ES-I3 (cell line): ENCODE measurements around the gene CD59.
"Not testable (repeated sequence)": the region's sequence is repeated elsewhere in the genome, so short reads cannot be mapped to it uniquely, and the experiment has no call there.

Experiments used
- H3K36me3 ChIP-seq: 2 replicates; pipeline ENCODE4 v1.6.1; 2013; ENCODE audit warnings: mild to moderate bottlenecking, low read length, control low read depth, moderate library complexity; ENCODE audit not compliant: insufficient read depth
- H3K4me1 ChIP-seq: 2 replicates; pipeline ENCODE4 v1.6.1; 2013; ENCODE audit warnings: mild to moderate bottlenecking, control low read depth, low read length; ENCODE audit not compliant: insufficient read depth
- H3K9ac ChIP-seq: 2 replicates; pipeline ENCODE4 v1.6.1; 2013; ENCODE audit warnings: low read depth, mild to moderate bottlenecking, low read length, moderate library complexity
- H3K9me3 ChIP-seq: 2 replicates; pipeline ENCODE4 v1.6.1; 2013; ENCODE audit warnings: mild to moderate bottlenecking, low read length, moderate library complexity; ENCODE audit not compliant: control insufficient read depth, insufficient read depth

The CD59 gene

DNA sequence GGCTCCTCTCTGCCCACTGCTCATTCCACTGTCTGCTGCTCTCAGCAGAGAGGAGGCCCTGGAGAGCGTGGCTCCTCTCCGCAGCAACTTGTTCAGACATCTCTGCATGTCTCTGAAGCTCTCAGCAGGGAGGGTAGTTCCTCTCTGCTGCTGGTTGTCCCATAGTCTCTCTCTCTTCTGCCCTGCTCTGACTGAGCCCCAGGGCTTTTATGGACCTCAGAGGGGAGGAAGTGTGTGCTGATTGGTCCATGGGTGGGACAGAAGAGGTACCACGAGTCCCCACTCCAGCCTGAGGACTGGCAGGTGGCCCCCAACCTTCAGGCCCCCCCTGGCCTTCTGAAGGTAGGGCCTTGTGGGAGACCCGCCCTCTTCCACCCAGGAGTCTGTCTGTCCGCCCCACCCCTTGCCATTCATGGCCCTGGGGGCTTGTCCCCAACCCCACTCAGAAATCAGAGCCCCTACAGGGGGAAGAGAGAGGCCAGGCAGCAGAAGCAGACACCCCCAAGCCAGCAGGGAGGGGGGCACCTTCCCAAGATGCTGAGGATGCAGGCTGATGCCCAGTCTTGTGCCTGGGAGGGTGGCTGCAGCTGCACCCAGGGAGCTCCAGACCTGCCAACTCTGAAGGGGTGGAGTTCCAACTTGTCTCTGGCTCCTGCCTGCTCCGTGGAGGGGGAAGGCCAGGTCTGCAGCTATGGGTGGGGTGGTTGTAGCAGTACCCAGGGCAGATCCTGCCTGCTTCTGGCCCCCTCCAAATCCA lies 70.7 kb downstream of the CD59 start:
- Histone ChIP-seq H3K36me3 (no peaks in the 10 kb centered on the region; the same call in 1 of the 2 replicates), H3K9ac (no peak overlapping the region)

DNA sequence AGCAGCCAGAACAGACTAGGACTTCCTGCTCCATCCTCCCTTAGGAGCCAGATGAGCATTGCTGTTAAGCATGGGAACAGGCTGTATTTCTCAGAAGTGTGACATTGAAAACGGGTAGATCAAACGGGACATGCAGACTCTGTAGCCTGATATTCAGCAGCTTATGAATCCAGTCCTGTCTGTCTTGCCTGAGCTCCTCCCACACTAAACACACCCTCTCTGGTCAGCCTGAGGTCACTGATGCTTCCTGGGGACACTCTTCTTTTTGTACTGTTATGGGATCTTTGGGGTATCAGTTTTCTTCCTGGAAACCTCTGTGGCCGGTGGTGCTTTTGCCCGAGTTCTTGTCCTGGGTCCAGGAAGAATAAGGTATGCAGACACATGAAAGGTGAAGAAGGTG lies 71.4 kb downstream of the CD59 start:
- no peak overlapping the region for H3K9ac ChIP-seq
- no peaks in the 10 kb centered on the region; the same call in 1 of the 2 replicates for H3K36me3 ChIP-seq
- peaks cover 15% of the 10 kb centered on the region for H3K4me1 ChIP-seq
- H3K9me3 ChIP-seq, result no peaks in the 10 kb centered on the region; the same call in 1 of the 2 replicates

More for the DNA sequence above, 70.7 kb downstream of the CD59 start:
- H3K9me3 ChIP-seq, result no peaks in the 10 kb centered on the region; the same call in 1 of the 2 replicates
- peaks cover 15% of the 10 kb centered on the region for H3K4me1 ChIP-seq

DNA sequence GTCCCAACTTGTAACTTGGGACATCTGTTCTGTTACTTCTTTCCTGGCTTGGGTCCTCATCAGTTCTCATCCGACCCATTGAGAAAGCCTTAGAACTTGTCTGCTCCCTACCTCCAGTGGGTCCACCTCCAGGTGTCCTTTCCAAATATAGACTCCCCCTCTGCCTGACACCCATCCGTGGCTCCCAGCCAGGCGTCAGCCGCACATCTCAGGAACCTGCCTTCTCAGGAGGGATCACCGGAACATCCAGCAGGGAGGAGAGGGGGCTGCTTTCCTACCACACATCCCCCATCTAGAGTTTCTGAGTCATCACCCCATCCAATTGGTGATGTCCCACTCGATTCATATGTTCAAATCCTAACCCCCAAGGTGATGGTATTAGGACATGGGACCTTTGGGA lies 72.1 kb downstream of the CD59 start:
- Histone ChIP-seq H3K36me3 (no peaks in the 10 kb centered on the region; the same call in 1 of the 2 replicates), H3K4me1 (peaks cover 13% of the 10 kb centered on the region), H3K9me3 (no peaks in the 10 kb centered on the region; the same call in 1 of the 2 replicates), H3K9ac (no peak overlapping the region)

DNA sequence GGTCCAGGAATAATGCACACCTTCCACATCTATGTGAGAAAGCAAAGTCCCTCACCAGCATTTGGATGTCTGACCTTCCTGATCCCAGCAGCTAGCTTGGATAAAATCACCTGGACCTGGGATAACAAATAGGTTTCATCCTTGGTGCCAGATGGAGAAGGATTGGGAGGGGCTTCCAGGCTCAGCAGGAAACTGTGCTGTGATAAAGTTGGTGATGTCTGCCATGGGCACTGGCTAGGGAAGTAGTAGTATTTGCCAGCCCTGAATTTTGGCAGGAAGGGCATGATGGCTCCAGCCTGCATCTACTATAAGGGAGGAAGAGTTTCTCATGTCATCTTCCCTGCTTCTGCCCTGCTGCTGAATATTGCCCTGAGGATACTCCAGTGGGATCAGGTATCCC lies 73.1 kb downstream of the CD59 start:
- Histone ChIP-seq H3K9me3 (no peaks in the 10 kb centered on the region; the same call in 1 of the 2 replicates), H3K4me1 (peaks cover 6% of the 10 kb centered on the region), H3K36me3 (no peaks in the 10 kb centered on the region; the same call in 1 of the 2 replicates), H3K9ac (no peak overlapping the region)

GRCh38 chr11:33661526-33661925 lies 74.7 kb downstream of the CD59 start:
- not testable (repeated sequence) for H3K9me3 ChIP-seq, H3K4me1 ChIP-seq, H3K36me3 ChIP-seq, H3K9ac ChIP-seq

DNA sequence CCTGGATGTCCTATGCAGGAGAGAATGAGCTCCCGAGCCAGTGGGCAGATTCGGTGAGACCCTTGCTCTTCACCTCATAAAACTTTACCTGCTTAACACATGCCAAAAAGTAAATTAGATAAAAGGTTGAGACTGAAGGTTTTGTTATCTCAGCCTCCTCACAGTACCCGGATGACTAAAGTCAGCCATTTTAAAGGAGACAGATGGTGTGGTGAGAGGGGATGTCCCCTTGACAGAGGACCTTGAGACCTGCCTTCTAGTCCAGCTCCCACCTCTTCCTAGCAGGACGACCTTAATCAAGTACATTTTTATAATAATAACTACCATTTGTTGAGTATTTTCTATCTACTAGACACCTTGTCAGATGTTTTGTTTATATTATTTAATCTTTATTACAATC lies 75.3 kb downstream of the CD59 start:
- no peaks in the 10 kb centered on the region; the same call in 1 of the 2 replicates for H3K9me3 ChIP-seq
- peaks cover 9% of the 10 kb centered on the region; the same call in 1 of the 2 replicates for H3K4me1 ChIP-seq
- no peak overlapping the region for H3K9ac ChIP-seq
- H3K36me3 ChIP-seq, result no peaks in the 10 kb centered on the region; the same call in 1 of the 2 replicates

DNA sequence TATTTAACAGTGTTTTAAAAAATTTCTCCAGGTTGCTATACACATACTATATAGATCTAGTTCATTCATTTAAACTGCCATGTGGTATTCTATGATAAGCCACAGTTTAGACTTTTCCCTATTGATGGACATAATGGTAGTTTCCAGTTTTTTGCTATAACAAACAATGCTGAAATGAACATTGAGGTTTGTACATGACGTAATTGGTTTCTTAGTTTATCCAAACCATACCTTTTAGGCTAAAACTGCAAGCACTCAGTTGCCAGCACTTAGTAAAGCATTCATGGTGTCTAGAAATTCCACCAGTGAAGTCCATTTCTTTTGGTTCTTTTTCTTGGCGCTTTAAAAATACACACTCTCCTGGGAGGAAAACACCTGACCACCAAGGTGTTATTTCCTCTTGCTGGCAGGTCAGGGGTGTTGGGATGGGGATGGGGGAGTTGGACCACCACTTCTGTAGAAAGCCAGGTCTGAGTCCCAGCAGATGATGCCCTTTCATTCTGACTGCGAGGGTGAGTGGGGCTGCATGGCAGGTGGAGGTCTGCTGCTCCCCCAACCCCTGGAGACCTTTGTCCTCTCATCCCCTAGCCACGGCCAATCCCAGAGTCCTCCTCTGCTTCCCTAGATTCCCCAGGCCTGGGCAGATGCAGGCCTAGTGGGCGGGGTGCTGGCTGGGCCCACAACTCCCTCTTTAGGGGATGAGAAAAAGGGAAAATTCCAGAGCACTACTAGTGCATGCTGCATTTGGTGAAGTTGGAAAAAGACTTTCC lies 76.7 kb downstream of the CD59 start:
- Histone ChIP-seq H3K4me1 (peaks cover 9% of the 10 kb centered on the region; the same call in 1 of the 2 replicates), H3K9me3 (no peaks in the 10 kb centered on the region), H3K9ac (no peak overlapping the region), H3K36me3 (no peaks in the 10 kb centered on the region; the same call in 1 of the 2 replicates)

GRCh38 chr11:33658195-33658900 lies 77.9 kb downstream of the CD59 start:
- H3K36me3 ChIP-seq, result no peaks in the 10 kb centered on the region; the same call in 1 of the 2 replicates
- H3K4me1 ChIP-seq, result peaks cover 9% of the 10 kb centered on the region; the same call in 1 of the 2 replicates
- no peaks in the 10 kb centered on the region for H3K9me3 ChIP-seq
- no peak overlapping the region for H3K9ac ChIP-seq

GRCh38 chr11:33657757-33658156 lies 78.5 kb downstream of the CD59 start:
- Histone ChIP-seq H3K9me3 (no peaks in the 10 kb centered on the region), H3K36me3 (no peaks in the 10 kb centered on the region; the same call in 1 of the 2 replicates), H3K4me1 (peaks cover 9% of the 10 kb centered on the region; the same call in 1 of the 2 replicates), H3K9ac (no peak overlapping the region)

- H3K4me1 ChIP-seq, result peaks cover 12% of the 10 kb centered on the region; the same call in 1 of the 2 replicates
- H3K9ac ChIP-seq, result no peak overlapping the region
- H3K36me3 ChIP-seq, result no peaks in the 10 kb centered on the region; the same call in 1 of the 2 replicates
- no peaks in the 10 kb centered on the region for H3K9me3 ChIP-seq
Observed at GRCh38 chr11:33656768-33657167, 79.5 kb downstream of the CD59 start.

DNA sequence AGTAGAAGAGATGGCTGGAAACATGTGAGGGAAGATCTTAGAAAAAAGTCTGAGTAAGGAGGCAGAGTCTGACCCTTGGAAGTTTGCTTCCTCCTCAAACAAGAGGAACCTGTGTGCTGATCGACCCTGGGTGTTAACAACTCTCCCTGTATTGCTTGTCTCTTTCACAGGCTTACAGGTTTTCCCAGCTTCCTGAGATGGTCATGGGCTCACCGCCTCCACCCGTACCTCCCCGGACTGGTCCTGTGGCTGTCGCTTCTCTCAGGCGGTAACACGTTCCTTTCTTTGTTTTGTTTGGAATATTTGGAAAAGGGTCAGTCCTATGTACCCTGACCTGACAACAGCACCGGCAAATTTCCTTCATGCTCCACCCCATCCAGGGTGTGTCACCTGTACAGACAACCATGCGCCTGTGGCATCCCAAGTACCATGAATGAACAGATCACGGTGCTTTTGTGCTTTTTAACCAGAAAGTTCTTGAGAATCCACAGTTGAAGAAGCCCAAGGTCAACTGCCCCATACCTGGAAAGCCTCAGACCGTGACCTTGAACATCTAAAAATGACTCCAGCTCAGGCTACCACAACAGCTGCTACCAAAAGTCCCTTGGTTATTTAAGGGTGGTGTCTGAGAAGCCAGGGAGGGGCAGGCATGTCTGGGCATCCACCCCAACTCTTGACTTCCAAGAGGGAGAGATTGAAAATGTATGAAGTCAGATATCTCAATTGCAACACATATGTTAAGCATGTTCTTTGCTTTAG lies 80.2 kb downstream of the CD59 start:
- H3K4me1 ChIP-seq, result peaks cover 12% of the 10 kb centered on the region; the same call in 1 of the 2 replicates
- H3K36me3 ChIP-seq, result no peaks in the 10 kb centered on the region; the same call in 1 of the 2 replicates
- H3K9me3 ChIP-seq, result no peaks in the 10 kb centered on the region
- H3K9ac ChIP-seq, result no peak overlapping the region

DNA sequence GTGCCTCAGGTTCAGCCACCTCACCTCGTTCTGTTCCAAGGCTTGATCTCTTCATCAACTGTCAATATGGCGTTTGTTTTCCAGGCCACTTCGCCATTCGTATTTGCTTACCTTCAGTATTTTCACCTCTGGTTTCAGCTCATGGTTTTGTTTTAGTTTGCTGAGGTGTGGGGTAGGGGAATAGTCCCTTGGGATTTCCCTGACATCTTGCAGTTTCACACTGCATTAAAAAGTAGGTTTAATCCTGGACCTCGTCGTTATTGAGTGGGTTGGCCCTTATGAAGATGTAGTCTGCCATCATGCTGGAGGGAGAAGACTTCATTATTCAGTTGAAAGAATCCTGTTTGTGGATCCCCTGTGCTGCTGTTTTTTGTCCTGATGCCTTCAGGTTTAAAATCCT lies 81.6 kb downstream of the CD59 start:
- H3K9ac ChIP-seq, result no peak overlapping the region
- H3K36me3 ChIP-seq, result no peaks in the 10 kb centered on the region
- H3K4me1 ChIP-seq, result peaks cover 12% of the 10 kb centered on the region; the same call in 1 of the 2 replicates
- H3K9me3 ChIP-seq, result no peaks in the 10 kb centered on the region
